IMR-90 (cell line): Measurements from ENCODE around the gene VEZT. TPM values are rescaled to one million over a fixed set of nuclear protein-coding genes. Genes with fewer than 3 reads are reported as not detected.

Source experiments
- ATAC-seq: fragments of 200-7000 bp; cut with Tn5 transposase; 2 replicates; pipeline ENCODE4 v1.9.1; 2020; ENCODE audit warnings: low read depth, mild to moderate bottlenecking, moderate library complexity
- BruUV-seq: library from RNA; stranded (reverse); fragments of 400-500 nt; replicated peaks from 2 replicates; lab custom pipeline; 2021; lab: Mats Ljungman, UMichigan
- CTCF ChIA-PET: fragments of 300-600 bp; formaldehyde crosslinking; extraction: SDS; loops from one replicate; lab custom pipeline; 2021; ENCODE audit warnings: antibody characterized with exemption; lab: Yijun Ruan, JAX
- POLR2A ChIA-PET: fragments of 300-600 bp; sonication (Branson Sonifier 250); formaldehyde crosslinking; loops from one replicate; lab custom pipeline; 2022; ENCODE audit warnings: antibody characterized with exemption; ENCODE audit not compliant: unreplicated experiment; lab: Charles Lee
- DNase-seq: peaks from one replicate; pipeline ENCODE4 v3.0.0; 2013
- H2AFZ ChIP-seq: replicated peaks from 2 replicates; pipeline ENCODE3; 2013; ENCODE audit warnings: low read length, mild to moderate bottlenecking; ENCODE audit not compliant: poor library complexity
- H2AK5ac ChIP-seq: 2 replicates; pipeline ENCODE4 v1.6.1; 2013; ENCODE audit warnings: low read depth, low read length, inconsistent platforms
- H2AK9ac ChIP-seq: replicated peaks from 2 replicates; pipeline ENCODE3; 2013; ENCODE audit warnings: mild to moderate bottlenecking, low read depth, low read length, moderate library complexity; ENCODE audit not compliant: poor library complexity
- H2BK120ac ChIP-seq: 2 replicates; pipeline ENCODE4 v1.6.1; 2013; ENCODE audit warnings: low read depth, low read length, inconsistent platforms
- H2BK15ac ChIP-seq: 3 replicates; pipeline ENCODE4 v1.6.1; 2013; ENCODE audit warnings: low read depth, low read length, inconsistent platforms
- H2BK20ac ChIP-seq: 2 replicates; pipeline ENCODE4 v1.6.1; 2013; ENCODE audit warnings: low read depth, mild to moderate bottlenecking, inconsistent platforms, low read length, moderate library complexity
- H2BK5ac ChIP-seq: 2 replicates; pipeline ENCODE4 v1.6.1; 2013; ENCODE audit warnings: mild to moderate bottlenecking, low read depth, low read length, inconsistent platforms; ENCODE audit not compliant: poor library complexity, severe bottlenecking
- H3K14ac ChIP-seq: replicated peaks from 2 replicates; pipeline ENCODE4 v1.6.1; 2013; ENCODE audit warnings: low read depth, low read length, inconsistent platforms
- H3K18ac ChIP-seq: 2 replicates; pipeline ENCODE4 v1.6.1; 2013; ENCODE audit warnings: low read depth, low read length, control low read depth
- H3K23ac ChIP-seq: 2 replicates; pipeline ENCODE4 v1.6.1; 2013; ENCODE audit warnings: low read depth, low read length, inconsistent platforms
- H3K27ac ChIP-seq: 2 replicates; pipeline ENCODE4 v1.5.1; 2013; ENCODE audit warnings: mild to moderate bottlenecking, control low read depth, low read length; ENCODE audit not compliant: insufficient read depth
- H3K27me3 ChIP-seq: 2 replicates; pipeline ENCODE4 v1.6.1; 2013; ENCODE audit warnings: low read length; ENCODE audit not compliant: control insufficient read depth, insufficient read depth
- H3K36me3 ChIP-seq: 2 replicates; pipeline ENCODE4 v1.6.1; 2013; ENCODE audit warnings: low read length, mixed read lengths; ENCODE audit not compliant: control insufficient read depth, insufficient read depth
- H3K4ac ChIP-seq: 2 replicates; pipeline ENCODE4 v1.6.1; 2013; ENCODE audit warnings: low read depth, low read length, inconsistent platforms
- H3K4me1 ChIP-seq: 2 replicates; pipeline ENCODE4 v1.6.1; 2013; ENCODE audit warnings: low read length, mixed read lengths; ENCODE audit not compliant: control insufficient read depth, insufficient read depth
- H3K4me2 ChIP-seq: 2 replicates; pipeline ENCODE4 v1.6.1; 2013; ENCODE audit warnings: low read depth, mild to moderate bottlenecking, control low read depth, low read length, moderate library complexity
- H3K4me3 ChIP-seq: 2 replicates; pipeline ENCODE4 v1.5.1; 2013; ENCODE audit warnings: low read depth, mild to moderate bottlenecking, control low read depth, low read length, moderate library complexity; ENCODE audit not compliant: insufficient read depth
- H3K56ac ChIP-seq: 2 replicates; pipeline ENCODE4 v1.6.1; 2013; ENCODE audit warnings: low read length, inconsistent platforms; ENCODE audit not compliant: insufficient read depth; ENCODE audit errors: extremely low read depth
- H3K79me1 ChIP-seq, 2 experiments: 2 replicates each; pipeline ENCODE4 v1.6.1; 2013; ENCODE audit warnings: low read length in 2 of 2, inconsistent platforms in 1 of 2, low read depth in 1 of 2
- H3K9ac ChIP-seq: 2 replicates; pipeline ENCODE4 v1.6.1; 2013; ENCODE audit warnings: low read depth, low read length, control low read depth
- H3K9me1 ChIP-seq: 2 replicates; pipeline ENCODE4 v1.6.1; 2013; ENCODE audit warnings: low read length, inconsistent platforms; ENCODE audit not compliant: insufficient read depth
- H3K9me3 ChIP-seq: 2 replicates; pipeline ENCODE4 v1.6.1; 2013; ENCODE audit warnings: low read length; ENCODE audit not compliant: control insufficient read depth, insufficient read depth
- H4K20me1 ChIP-seq: 2 replicates; pipeline ENCODE4 v1.6.1; 2013; ENCODE audit warnings: low read length, inconsistent platforms; ENCODE audit not compliant: insufficient read depth
- H4K5ac ChIP-seq: 2 replicates; pipeline ENCODE4 v1.6.1; 2013; ENCODE audit warnings: mild to moderate bottlenecking, low read depth, low read length, control low read depth
- H4K8ac ChIP-seq, 2 experiments: 2 replicates each; pipeline ENCODE4 v1.6.1; 2013; ENCODE audit warnings: low read depth in 2 of 2, low read length in 2 of 2, control low read depth in 1 of 2, inconsistent platforms in 1 of 2
- H4K91ac ChIP-seq: 2 replicates; pipeline ENCODE4 v1.6.1; 2013; ENCODE audit warnings: low read depth, low read length, inconsistent platforms; ENCODE audit not compliant: insufficient read depth
- BHLHE40 ChIP-seq: fragments of 150-350 bp; IDR thresholded peaks from 2 replicates; pipeline ENCODE4 v1.6.1; 2016; ENCODE audit warnings: mild to moderate bottlenecking, low read depth, low read length
- CEBPB ChIP-seq: IDR thresholded peaks from 2 replicates; pipeline ENCODE4 v1.6.1; 2012; ENCODE audit warnings: low read depth, low read length, improper control_type of control experiment
- CHD1 ChIP-seq: IDR thresholded peaks from 2 replicates; pipeline ENCODE4 v1.6.1; 2012; ENCODE audit warnings: low read depth, low read length, improper control_type of control experiment
- FOS ChIP-seq: fragments of 150-350 bp; IDR thresholded peaks from 2 replicates; pipeline ENCODE4 v1.6.1; 2016; ENCODE audit warnings: low read depth, low read length
- MAFK ChIP-seq: IDR thresholded peaks from 2 replicates; pipeline ENCODE4 v1.6.1; 2012; ENCODE audit warnings: low read depth, low read length, improper control_type of control experiment
- MAZ ChIP-seq: IDR thresholded peaks from 2 replicates; pipeline ENCODE4 v1.6.1; 2012; ENCODE audit warnings: low read depth, mild to moderate bottlenecking, low read length, improper control_type of control experiment, moderate library complexity, borderline replicate concordance
- MXI1 ChIP-seq: IDR thresholded peaks from 2 replicates; pipeline ENCODE4 v1.6.1; 2012; ENCODE audit warnings: low read depth, mild to moderate bottlenecking, low read length, moderate library complexity, borderline replicate concordance
- NFE2L2 ChIP-seq: fragments of 150-350 bp; IDR thresholded peaks from 2 replicates; pipeline ENCODE4 v1.6.1; 2016; ENCODE audit warnings: low read depth, mild to moderate bottlenecking, low read length
- POLR2A ChIP-seq: IDR thresholded peaks from 2 replicates; pipeline ENCODE4 v1.6.1; 2012; ENCODE audit warnings: mild to moderate bottlenecking, low read depth, low read length
- RCOR1 ChIP-seq: IDR thresholded peaks from 2 replicates; pipeline ENCODE4 v1.6.1; 2012; ENCODE audit warnings: mild to moderate bottlenecking, low read length, improper control_type of control experiment; ENCODE audit not compliant: insufficient replicate concordance
- RFX5 ChIP-seq: IDR thresholded peaks from 2 replicates; pipeline ENCODE4 v1.8.0; 2012; ENCODE audit warnings: low read depth, mild to moderate bottlenecking, low read length, moderate library complexity
- WGBS, 2 experiments: methylation state at CpG; one replicate each; pipeline versions ENCODE4 v1.1.5 to v1.1.7; 2013; ENCODE audit warnings: missing lambda C conversion rate in 2 of 2; ENCODE audit not compliant: insufficient read length in 1 of 2; ENCODE audit errors: extremely low coverage in 2 of 2; 5-methylcytosine and 5-hydroxymethylcytosine counted together
- dilution Hi-C: fragments of 300-500 bp; cut with HindIII; formaldehyde crosslinking; loops from one replicate; pipeline ENCODE4 v1.14.3; 2018; ENCODE audit warnings: low sequenced_read_pairs; ENCODE audit not compliant: unreplicated experiment
- in situ Hi-C: fragments of 300-500 bp; cut with MboI; formaldehyde crosslinking; loops from 3 replicates; pipeline ENCODE4 v1.14.3; 2019; ENCODE audit warnings: low sequenced_read_pairs, inconsistent platforms, mixed read lengths
- intact Hi-C: fragments of 100-400 bp; cut with micrococcal nuclease; formaldehyde crosslinking; loops from 2 replicates; pipeline ENCODE4 v1.10.0; 2022
- polyA plus RNA-seq, 3 experiments: library from polyadenylated mRNA; depleted of rRNA; stranded (reverse); fragments of >200 nt; gene quantifications; 2 replicates each; pipeline ENCODE4 v1.2.3, GENCODE V29; 2012; ENCODE audit warnings: low replicate concordance in 1 of 3
- total RNA-seq: library from RNA; depleted of rRNA; stranded (reverse); fragments of >200 nt; gene quantifications from 2 replicates; pipeline ENCODE4 v1.2.3, GENCODE V29; 2012
- TF ChIP-seq, protein P1 (sequence below): conservative IDR thresholded peaks from 2 replicates; pipeline ENCODE4 v1.5.1; 2012; ENCODE audit warnings: mild to moderate bottlenecking, low read depth, low read length, improper control_type of control experiment
- TF ChIP-seq, protein P2 (sequence below): fragments of 150-350 bp; IDR thresholded peaks from 2 replicates; pipeline ENCODE4 v1.6.1; 2016; ENCODE audit warnings: low read depth, mild to moderate bottlenecking, low read length, moderate library complexity, borderline replicate concordance
- TF ChIP-seq, protein P3 (sequence below): fragments of 150-350 bp; IDR thresholded peaks from 2 replicates; pipeline ENCODE4 v1.6.1; 2017; ENCODE audit warnings: mild to moderate bottlenecking, antibody characterized with exemption, low read length, low read depth

Gene VEZT
- total and polyA plus RNA-seq, 2 of the 4 experiments (the other 2 are of a cell fraction), result 54.5 to 90.2 TPM

DNA sequence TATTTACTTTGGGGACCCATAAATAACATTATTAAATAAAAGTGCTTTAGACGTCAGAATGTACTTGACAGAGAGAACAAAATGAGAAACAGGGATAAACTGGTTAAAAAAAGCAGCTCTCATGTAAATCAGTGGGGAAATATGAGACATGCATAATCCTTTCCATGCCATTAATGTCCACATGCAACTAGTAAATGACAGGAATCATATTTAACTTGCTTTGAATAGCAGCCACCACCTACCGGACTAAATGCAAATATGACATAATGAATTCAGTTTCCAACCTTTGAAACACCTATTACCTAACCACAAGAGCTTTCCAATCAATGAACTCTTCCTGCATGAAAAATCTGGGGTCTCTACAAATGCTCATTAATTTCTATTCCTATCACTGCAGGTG, 20.0 kb upstream of the VEZT start:
- Histone ChIP-seq H3K23ac (no peak overlapping the region), H3K27me3 (no peaks in the 10 kb centered on the region), H2BK120ac (no peak overlapping the region), H3K56ac (no peak overlapping the region), H3K27ac (no peak overlapping the region), H2BK15ac (no peak overlapping the region), H2AFZ (no peak overlapping the region), H4K8ac (no peak overlapping the region), H4K91ac (no peak overlapping the region), H3K9me1 (no peaks in the 10 kb centered on the region), H2AK9ac (no peak overlapping the region), H3K4me2 (no peak overlapping the region), H2AK5ac (no peak overlapping the region), H2BK20ac (no peak overlapping the region), H3K9ac (no peak overlapping the region), H3K18ac (no peak overlapping the region), H3K4me3 (no peak overlapping the region), H3K4me1 (peaks cover 8% of the 10 kb centered on the region), H2BK5ac (no peak overlapping the region), H3K79me1 (peaks cover 8 to 19% of the 10 kb centered on the region in 2 experiments; a peak in 3 of 4 replicates), H3K9me3 (no peaks in the 10 kb centered on the region), H3K4ac (no peak overlapping the region), H3K36me3 (no peaks in the 10 kb centered on the region), H4K5ac (no peak overlapping the region), H3K14ac (no peak overlapping the region), H4K20me1 (no peaks in the 10 kb centered on the region)
- ChIA-PET CTCF (no interaction called here), POLR2A (no interaction called here)
- DNase-seq (no peak), ATAC-seq (no peak)
- no peak for TF ChIP-seq MXI1
- no peak for TF ChIP-seq MAZ
- no peak for TF ChIP-seq BHLHE40
- TF ChIP-seq, protein P1, sequence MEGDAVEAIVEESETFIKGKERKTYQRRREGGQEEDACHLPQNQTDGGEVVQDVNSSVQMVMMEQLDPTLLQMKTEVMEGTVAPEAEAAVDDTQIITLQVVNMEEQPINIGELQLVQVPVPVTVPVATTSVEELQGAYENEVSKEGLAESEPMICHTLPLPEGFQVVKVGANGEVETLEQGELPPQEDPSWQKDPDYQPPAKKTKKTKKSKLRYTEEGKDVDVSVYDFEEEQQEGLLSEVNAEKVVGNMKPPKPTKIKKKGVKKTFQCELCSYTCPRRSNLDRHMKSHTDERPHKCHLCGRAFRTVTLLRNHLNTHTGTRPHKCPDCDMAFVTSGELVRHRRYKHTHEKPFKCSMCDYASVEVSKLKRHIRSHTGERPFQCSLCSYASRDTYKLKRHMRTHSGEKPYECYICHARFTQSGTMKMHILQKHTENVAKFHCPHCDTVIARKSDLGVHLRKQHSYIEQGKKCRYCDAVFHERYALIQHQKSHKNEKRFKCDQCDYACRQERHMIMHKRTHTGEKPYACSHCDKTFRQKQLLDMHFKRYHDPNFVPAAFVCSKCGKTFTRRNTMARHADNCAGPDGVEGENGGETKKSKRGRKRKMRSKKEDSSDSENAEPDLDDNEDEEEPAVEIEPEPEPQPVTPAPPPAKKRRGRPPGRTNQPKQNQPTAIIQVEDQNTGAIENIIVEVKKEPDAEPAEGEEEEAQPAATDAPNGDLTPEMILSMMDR, result no peak
- TF ChIP-seq CHD1, result no peak
- no peak for TF ChIP-seq CEBPB
- TF ChIP-seq NFE2L2, result no peak
- no peak for TF ChIP-seq POLR2A
- TF ChIP-seq FOS, result no peak
- TF ChIP-seq, protein P2, sequence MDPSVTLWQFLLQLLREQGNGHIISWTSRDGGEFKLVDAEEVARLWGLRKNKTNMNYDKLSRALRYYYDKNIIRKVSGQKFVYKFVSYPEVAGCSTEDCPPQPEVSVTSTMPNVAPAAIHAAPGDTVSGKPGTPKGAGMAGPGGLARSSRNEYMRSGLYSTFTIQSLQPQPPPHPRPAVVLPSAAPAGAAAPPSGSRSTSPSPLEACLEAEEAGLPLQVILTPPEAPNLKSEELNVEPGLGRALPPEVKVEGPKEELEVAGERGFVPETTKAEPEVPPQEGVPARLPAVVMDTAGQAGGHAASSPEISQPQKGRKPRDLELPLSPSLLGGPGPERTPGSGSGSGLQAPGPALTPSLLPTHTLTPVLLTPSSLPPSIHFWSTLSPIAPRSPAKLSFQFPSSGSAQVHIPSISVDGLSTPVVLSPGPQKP, result no peak
- no peak for TF ChIP-seq RFX5
- TF ChIP-seq MAFK, result no peak
- TF ChIP-seq, protein P3, sequence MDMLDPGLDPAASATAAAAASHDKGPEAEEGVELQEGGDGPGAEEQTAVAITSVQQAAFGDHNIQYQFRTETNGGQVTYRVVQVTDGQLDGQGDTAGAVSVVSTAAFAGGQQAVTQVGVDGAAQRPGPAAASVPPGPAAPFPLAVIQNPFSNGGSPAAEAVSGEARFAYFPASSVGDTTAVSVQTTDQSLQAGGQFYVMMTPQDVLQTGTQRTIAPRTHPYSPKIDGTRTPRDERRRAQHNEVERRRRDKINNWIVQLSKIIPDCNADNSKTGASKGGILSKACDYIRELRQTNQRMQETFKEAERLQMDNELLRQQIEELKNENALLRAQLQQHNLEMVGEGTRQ, result no peak
- no peak for TF ChIP-seq RCOR1
- WGBS, 2 experiments, result 50% methylated on average over 1 of the region's 2 CpGs; no CpG with 5 or more reads in 1 of the 2 experiments
- no TSS peak for BruUV-seq
- in situ Hi-C loops, result no loop called here
- intact Hi-C loops, result no loop called here
- dilution Hi-C loops, result no loop called here
